Ovary (tissue), 3 donors: ENCODE results near the gene IQSEC1.

Source experiments
- CTCF ChIP-seq, 3 donors: fragments of 450-650 bp in 2 of 3; fragments of 200-600 bp in 1 of 3; IDR thresholded peaks; one replicate each; pipeline versions ENCODE4 v1.5.1 to v1.8.0; 2016 to 2022; ENCODE audit warnings: antibody characterized with exemption in 3 of 3, mild to moderate bottlenecking in 1 of 3
- EP300 ChIP-seq: sonication (generic); formaldehyde crosslinking; IDR thresholded peaks from one replicate; pipeline ENCODE4 v1.6.1; 2017; ENCODE audit warnings: antibody characterized with exemption
- donor health status: DM: no; HTN: no; CAD: no.

GRCh38 chr3:13064159-13064868 lies 8.9 kb downstream of the IQSEC1 start:
- TF ChIP-seq CTCF (IDR thresholded peaks at IDR 0.05), result no peak
- no peak for TF ChIP-seq EP300
